GM12878 (cell line): ENCODE results near the gene GGT6. TPM values are rescaled to one million over a fixed set of nuclear protein-coding genes. Genes with fewer than 3 reads are reported as not detected.

Experiments
- ATAC-seq: fragments of 200-7000 bp; cut with Tn5 transposase; 3 replicates; pipeline ENCODE4 v1.9.1; 2020; ENCODE audit warnings: mild to moderate bottlenecking, moderate library complexity
- BruUV-seq: library from RNA; stranded (reverse); fragments of 400-500 nt; replicated peaks from 2 replicates; lab custom pipeline; 2021; lab: Mats Ljungman, UMichigan
- CTCF ChIA-PET: fragments of 300-600 bp; sonication (Branson Sonifier 250); formaldehyde crosslinking; extraction: SDS; loops from one replicate; lab custom pipeline; 2021; ENCODE audit warnings: inconsistent platforms; lab: Yijun Ruan, JAX
- POLR2A ChIA-PET: fragments of 350-600 bp; formaldehyde crosslinking; extraction: SDS; loops from one replicate; lab custom pipeline; 2021; ENCODE audit warnings: inconsistent platforms; lab: Charles Lee
- RAD21 ChIA-PET: fragments of 300-600 bp; sonication (Branson Sonifier 250); formaldehyde crosslinking; loops from one replicate; lab custom pipeline; 2023; ENCODE audit warnings: antibody characterized with exemption; ENCODE audit not compliant: unreplicated experiment; lab: Charles Lee
- SMC1A ChIA-PET: fragments of 300-600 bp; sonication (Branson Sonifier 250); formaldehyde crosslinking; loops from one replicate; lab custom pipeline; 2023; ENCODE audit not compliant: unreplicated experiment, uncharacterized antibody; lab: Charles Lee
- DNase-seq: peaks from one replicate; pipeline ENCODE4 v3.0.0-alpha.2; 2011; ENCODE audit warnings: low read depth, low spot score
- FAIRE-seq: peaks from 3 replicates; lab custom pipeline; 2011; peaks lifted over from hg19 to GRCh38; lab: Jason Lieb, UNC
- H2AFZ ChIP-seq: 2 replicates; pipeline ENCODE4 v1.6.0; 2011; ENCODE audit warnings: low read depth, low read length, control low read depth; ENCODE audit not compliant: control insufficient read depth
- H3K27ac ChIP-seq: 2 replicates; pipeline ENCODE4 v1.5.1; 2011; ENCODE audit warnings: control low read depth; ENCODE audit not compliant: control insufficient read depth, insufficient read depth
- H3K27me3 ChIP-seq, 2 experiments: replicated peaks in 1 of 2; 2 replicates each; pipeline versions ENCODE4 v1.6.0 to v1.6.1; 2011; ENCODE audit warnings: low read length in 1 of 2; ENCODE audit not compliant: control insufficient read depth in 2 of 2, insufficient read depth in 2 of 2
- H3K36me3 ChIP-seq, 2 experiments: 2 replicates each; pipeline ENCODE4 v1.5.1; 2011; ENCODE audit warnings: low read length in 1 of 2; ENCODE audit not compliant: control insufficient read depth in 2 of 2, insufficient read depth in 2 of 2
- H3K4me1 ChIP-seq: 2 replicates; pipeline ENCODE4 v1.6.1; 2011; ENCODE audit warnings: mild to moderate bottlenecking, low read length, moderate library complexity, mixed read lengths; ENCODE audit not compliant: control insufficient read depth, insufficient read depth
- H3K4me2 ChIP-seq: 2 replicates; pipeline ENCODE4 v1.6.0; 2011; ENCODE audit warnings: control low read depth; ENCODE audit not compliant: control insufficient read depth, insufficient read depth
- H3K4me3 ChIP-seq: fragments of 200-600 bp; sonication (generic); 2 replicates; pipeline ENCODE4 v1.5.1; 2016
- H3K79me2 ChIP-seq: 2 replicates; pipeline ENCODE4 v1.6.0; 2011; ENCODE audit warnings: low read length; ENCODE audit not compliant: control insufficient read depth, insufficient read depth
- H3K9ac ChIP-seq: 2 replicates; pipeline ENCODE4 v1.8.0; 2011; ENCODE audit warnings: low read length, control low read depth, mixed read lengths; ENCODE audit not compliant: control insufficient read depth, insufficient read depth
- H3K9me3 ChIP-seq: replicated peaks from 3 replicates; pipeline ENCODE4 v1.5.1; 2011; ENCODE audit warnings: mild to moderate bottlenecking, low read length; ENCODE audit not compliant: control insufficient read depth, insufficient read depth
- H4K20me1 ChIP-seq: 2 replicates; pipeline ENCODE4 v1.6.0; 2011; ENCODE audit not compliant: control insufficient read depth, insufficient read depth
- CHD4 ChIP-seq: fragments of 200-600 bp; sonication (generic); IDR thresholded peaks from 2 replicates; pipeline ENCODE4 v1.6.1; 2016; ENCODE audit warnings: mild to moderate bottlenecking
- NR2C2 ChIP-seq: IDR thresholded peaks from 2 replicates; pipeline ENCODE4 v1.6.1; 2011; ENCODE audit warnings: borderline replicate concordance, low read depth; ENCODE audit not compliant: control insufficient read depth, insufficient read length
- PAX5 ChIP-seq: IDR thresholded peaks from 2 replicates; pipeline ENCODE4 v1.6.1; 2011; ENCODE audit warnings: low read depth, low read length, borderline replicate concordance
- PAX8 ChIP-seq: fragments of 450-650 bp; IDR thresholded peaks from 2 replicates; pipeline ENCODE4 v1.6.1; 2017; ENCODE audit warnings: mild to moderate bottlenecking, moderate library complexity
- WGBS: methylation state at CpG from one replicate; pipeline ENCODE4 v1.1.6; 2016; ENCODE audit warnings: low lambda C conversion rate; ENCODE audit not compliant: insufficient replicate concordance, insufficient coverage; ENCODE audit errors: missing lambda C conversion rate; 5-methylcytosine and 5-hydroxymethylcytosine counted together
- in situ Hi-C: fragments of 300-500 bp; cut with MboI; formaldehyde crosslinking; loops from 9 replicates; pipeline ENCODE4 v1.14.3; 2018; ENCODE audit warnings: mixed read lengths
- intact Hi-C: fragments of 100-400 bp; cut with micrococcal nuclease; formaldehyde crosslinking; loops from one replicate; pipeline ENCODE4 v1.14.2; 2022; ENCODE audit not compliant: unreplicated experiment
- polyA plus RNA-seq, 11 experiments: library from polyadenylated mRNA; depleted of rRNA in 4 of 11; unstranded in 6 of 11; stranded (reverse) in 5 of 11; fragments of >200 nt; fragmentation: Nextera tagmentation in 4 of 11; fragmentation: Illumina TruSeq in 1 of 11; extraction: Ambion mirVana in 4 of 11; extraction: Trizol in 1 of 11; gene quantifications; 1 replicate in 1 of 11; 2 replicates in 10 of 11; pipeline versions ENCODE4 v1.2.1 to v1.2.3, GENCODE V29; 2011 to 2016; ENCODE audit warnings: inconsistent platforms in 2 of 11, missing spikeins in 2 of 11, low read depth in 1 of 11
- total RNA-seq, 4 experiments: library from RNA; depleted of rRNA in 3 of 4; stranded (reverse); fragments of >200 nt in 3 of 4; fragmentation: Illumina TruSeq in 1 of 4; extraction: Trizol in 1 of 4; gene quantifications; 2 replicates each; pipeline versions ENCODE4 v1.2.1 to v1.2.3, GENCODE V29; 2013 to 2021
- TF ChIP-seq, protein P1 (sequence below): fragments of 450-650 bp; IDR thresholded peaks from 2 replicates; pipeline ENCODE4 v1.6.1; 2017; ENCODE audit warnings: borderline replicate concordance

Gene GGT6
- total and polyA plus RNA-seq, 10 of the 15 experiments (the other 5 are each of a cell fraction or from before 2014, with no cell fraction given) = 0.01 to 0.26 (median 0.13) TPM; not detected in 5

DNA sequence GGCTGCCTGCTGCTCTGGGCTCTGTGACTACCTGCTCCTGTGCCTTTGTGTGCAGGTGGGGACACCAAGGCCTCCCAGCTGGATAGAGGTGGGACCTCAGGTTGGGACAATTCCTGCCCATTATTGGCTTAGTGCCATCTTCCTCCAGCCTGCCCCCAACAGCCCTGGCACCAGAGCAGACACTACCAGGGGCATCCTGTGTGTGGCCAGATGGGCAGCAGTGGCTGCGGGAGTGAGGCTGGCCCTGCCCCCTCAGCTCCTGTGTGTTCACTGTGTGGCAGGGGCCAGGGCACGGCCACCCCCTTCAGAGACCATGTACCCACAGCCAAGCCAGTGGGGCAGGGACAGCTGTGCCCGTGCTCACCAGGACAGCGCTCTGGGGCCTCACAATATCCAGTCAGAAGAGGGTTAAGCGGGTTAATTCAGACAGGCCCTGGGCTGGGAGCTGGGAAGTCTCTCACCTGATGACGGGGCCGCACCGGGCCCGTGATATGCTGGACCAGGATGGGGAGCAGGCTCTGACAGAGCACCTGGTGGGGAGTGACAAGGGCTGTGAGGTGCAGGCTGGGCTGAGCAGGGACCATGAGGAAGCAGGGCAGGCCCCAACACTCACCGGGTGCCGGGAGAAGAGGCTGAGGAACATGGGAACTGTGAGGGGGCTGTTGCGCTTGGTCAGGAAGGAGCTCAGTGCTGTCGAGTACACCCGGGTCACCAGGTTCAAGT, 18.2 kb downstream of the GGT6 start:
- no peaks in the 10 kb centered on the region for H3K79me2 ChIP-seq
- BruUV-seq = no TSS peak
- no peaks in the 10 kb centered on the region for H3K4me1 ChIP-seq
- intact Hi-C loops (no loop called here), in situ Hi-C loops (no loop called here)
- WGBS = 98% methylated on average over 14 of the region's 14 CpGs
- ATAC-seq (no peak), DNase-seq (no peak), FAIRE-seq (no peak)
- no peak overlapping the region for H3K4me2 ChIP-seq
- RAD21 ChIA-PET = no interaction called here
- SMC1A ChIA-PET = no interaction called here
- H4K20me1 ChIP-seq = no peaks in the 10 kb centered on the region; the same call in 1 of the 2 replicates
- peaks cover 5 to 50% of the 10 kb centered on the region in 2 experiments; a peak in 3 of 4 replicates for H3K36me3 ChIP-seq
- TF ChIP-seq, protein P1, sequence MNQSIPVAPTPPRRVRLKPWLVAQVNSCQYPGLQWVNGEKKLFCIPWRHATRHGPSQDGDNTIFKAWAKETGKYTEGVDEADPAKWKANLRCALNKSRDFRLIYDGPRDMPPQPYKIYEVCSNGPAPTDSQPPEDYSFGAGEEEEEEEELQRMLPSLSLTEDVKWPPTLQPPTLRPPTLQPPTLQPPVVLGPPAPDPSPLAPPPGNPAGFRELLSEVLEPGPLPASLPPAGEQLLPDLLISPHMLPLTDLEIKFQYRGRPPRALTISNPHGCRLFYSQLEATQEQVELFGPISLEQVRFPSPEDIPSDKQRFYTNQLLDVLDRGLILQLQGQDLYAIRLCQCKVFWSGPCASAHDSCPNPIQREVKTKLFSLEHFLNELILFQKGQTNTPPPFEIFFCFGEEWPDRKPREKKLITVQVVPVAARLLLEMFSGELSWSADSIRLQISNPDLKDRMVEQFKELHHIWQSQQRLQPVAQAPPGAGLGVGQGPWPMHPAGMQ = no peak
- H3K4me3 ChIP-seq = no peak overlapping the region
- H3K27me3 ChIP-seq = no peaks in the 10 kb centered on the region
- CTCF ChIA-PET = interaction anchor here (1.0 kb wide), 1 partner anchor 293 kb away, joined by 3 read pairs; no protein-coding TSS in a partner anchor
- no peaks in the 10 kb centered on the region for H3K9me3 ChIP-seq
- no peak overlapping the region for H2AFZ ChIP-seq
- no peak overlapping the region for H3K27ac ChIP-seq
- no peak overlapping the region for H3K9ac ChIP-seq
- POLR2A ChIA-PET = no interaction called here

DNA sequence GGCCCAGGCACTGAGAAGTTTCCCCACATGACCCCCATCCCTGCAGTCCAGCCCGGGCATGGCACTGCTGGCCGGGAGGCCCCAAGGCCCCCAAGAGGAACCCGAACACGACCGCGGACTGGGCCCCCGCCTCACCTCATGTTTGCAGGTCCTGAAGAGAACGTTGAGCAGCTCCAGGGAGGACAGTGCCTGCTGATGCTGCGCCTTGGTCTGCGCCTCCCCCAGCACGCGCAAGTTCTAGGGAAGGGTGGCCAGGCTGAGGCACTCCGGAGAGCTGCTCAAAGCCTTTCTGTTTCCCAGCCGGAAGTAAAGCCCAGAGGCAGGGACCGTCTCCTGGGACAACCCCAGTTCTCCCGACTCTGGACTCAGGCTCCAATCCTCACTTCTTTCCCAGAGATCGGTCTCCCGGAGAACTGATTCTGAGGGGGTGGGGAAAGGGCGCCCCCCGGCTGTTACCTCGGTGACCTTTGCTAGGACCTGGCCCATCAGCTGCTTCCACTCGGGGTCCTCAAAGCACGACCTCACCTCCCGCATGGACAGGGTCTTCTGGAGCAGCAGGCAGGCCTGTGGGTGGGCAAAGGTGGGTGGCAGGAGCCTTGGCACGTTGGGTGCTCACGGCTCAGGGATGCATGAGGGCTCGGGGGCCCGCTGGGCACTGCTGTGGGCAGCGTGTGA, 18.9 kb downstream of the GGT6 start:
- Histone ChIP-seq H2AFZ (no peak overlapping the region), H3K9ac (no peak overlapping the region), H4K20me1 (no peaks in the 10 kb centered on the region; the same call in 1 of the 2 replicates), H3K4me1 (no peaks in the 10 kb centered on the region), H3K36me3 (peaks cover under 1 to 50% of the 10 kb centered on the region in 2 experiments; a peak in 3 of 4 replicates), H3K4me3 (no peak overlapping the region), H3K27ac (no peak overlapping the region), H3K9me3 (no peaks in the 10 kb centered on the region), H3K4me2 (no peak overlapping the region), H3K27me3 (no peaks in the 10 kb centered on the region), H3K79me2 (no peaks in the 10 kb centered on the region)
- DNase-seq = no peak
- POLR2A ChIA-PET = no interaction called here
- TF ChIP-seq PAX5 (no peak), NR2C2 (no peak), CHD4 (no peak), PAX8 (no peak)
- whole genome bisulfite sequencing = 94% methylated on average over 29 of the region's 29 CpGs
- intact Hi-C loops (no loop called here), in situ Hi-C loops (no loop called here)
- FAIRE-seq = no peak
- ATAC-seq = no peak
- RAD21 ChIA-PET = no interaction called here
- no TSS peak for BruUV-seq
- CTCF ChIA-PET = no interaction called here
- SMC1A ChIA-PET = no interaction called here
